ENCODE measurements around the gene TBRG4.
"Not testable (repeated sequence)": the region's sequence is repeated elsewhere in the genome, so short reads cannot be mapped to it uniquely, and the experiment has no call there.

The TBRG4 gene

DNA sequence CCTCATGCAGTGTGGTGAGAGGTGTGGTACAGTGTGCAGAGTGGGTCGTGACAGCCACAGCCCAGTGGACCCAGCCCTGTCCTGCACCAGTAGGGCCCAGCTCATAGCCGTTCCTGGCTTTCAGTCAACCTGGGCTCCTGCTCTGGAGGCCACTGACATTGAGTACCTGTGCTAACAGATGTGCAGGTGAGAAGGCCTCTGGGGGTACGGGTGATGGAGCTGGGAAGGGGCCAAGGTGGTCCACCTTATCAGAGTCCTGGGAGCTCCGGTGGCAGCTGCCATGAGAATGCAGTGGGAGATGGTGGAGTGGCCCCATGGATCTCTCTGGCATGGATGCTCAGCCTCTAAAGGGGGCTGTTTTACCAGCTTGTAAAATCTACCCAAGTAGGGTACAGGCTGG lies 6.1 kb upstream of the TBRG4 start:
- no peak for DNase-seq (ENCODE audit: low spot score)

DNA sequence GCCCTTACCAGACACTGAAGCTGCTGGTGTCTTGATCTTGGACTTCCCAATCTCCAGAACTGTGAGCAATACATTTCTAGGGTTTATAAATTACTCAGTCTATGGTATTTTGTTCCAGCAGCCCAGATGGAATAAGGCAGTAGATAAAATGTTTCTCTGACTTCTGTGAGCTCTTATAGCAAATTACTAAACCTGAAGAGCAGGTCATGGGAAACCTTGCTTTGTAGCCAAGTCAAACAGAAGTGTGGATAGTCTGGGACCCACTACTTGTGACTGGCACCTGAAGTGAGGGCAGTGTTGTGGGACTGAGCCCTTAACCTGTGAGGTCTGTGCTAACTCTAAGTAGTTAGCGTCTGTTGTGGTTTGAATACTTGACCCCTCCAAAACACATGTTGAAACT lies 4.6 kb upstream of the TBRG4 start:
- DNase-seq (ENCODE audit: low spot score) = no peak

DNA sequence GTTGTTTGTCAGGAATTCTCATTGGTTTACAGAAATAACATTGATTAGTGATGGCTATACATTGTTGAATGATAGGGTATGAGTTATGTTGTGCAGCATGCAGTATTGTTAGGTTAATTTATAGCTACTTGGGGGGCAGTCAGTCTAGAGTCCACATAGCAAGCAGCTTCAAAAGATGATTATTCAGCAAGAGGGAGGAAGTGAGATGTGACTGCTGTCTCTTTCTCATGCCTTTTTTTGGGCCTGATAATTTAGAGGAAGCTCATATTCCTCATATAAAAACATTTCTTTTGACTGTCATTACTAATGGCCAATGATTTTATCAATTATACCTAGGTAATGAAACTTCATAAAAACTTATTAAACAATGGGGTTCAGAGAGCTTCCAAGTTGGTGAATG lies 3.4 kb upstream of the TBRG4 start:
- no peak for DNase-seq (ENCODE audit: low spot score)

DNA sequence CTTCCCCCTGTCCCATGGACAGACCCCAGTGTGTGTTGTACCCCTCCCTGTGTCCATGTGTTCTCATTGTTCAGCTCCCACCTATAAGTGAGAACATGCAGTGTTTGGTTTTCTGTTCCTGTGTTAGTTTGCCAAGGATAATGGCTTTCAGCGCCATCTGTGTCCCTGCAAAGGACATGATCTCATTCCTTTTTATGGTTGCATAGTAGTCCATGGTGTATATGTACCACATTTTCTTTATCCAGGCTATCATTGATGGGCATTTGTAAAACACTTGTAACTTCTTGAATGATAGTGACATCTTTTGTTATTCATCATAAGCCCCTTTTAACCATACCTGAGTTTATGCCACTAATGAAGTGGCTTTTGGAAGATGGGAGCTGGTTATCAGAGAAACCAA lies 2.8 kb upstream of the TBRG4 start:
- not testable (repeated sequence) for DNase-seq (ENCODE audit: low spot score)

DNA sequence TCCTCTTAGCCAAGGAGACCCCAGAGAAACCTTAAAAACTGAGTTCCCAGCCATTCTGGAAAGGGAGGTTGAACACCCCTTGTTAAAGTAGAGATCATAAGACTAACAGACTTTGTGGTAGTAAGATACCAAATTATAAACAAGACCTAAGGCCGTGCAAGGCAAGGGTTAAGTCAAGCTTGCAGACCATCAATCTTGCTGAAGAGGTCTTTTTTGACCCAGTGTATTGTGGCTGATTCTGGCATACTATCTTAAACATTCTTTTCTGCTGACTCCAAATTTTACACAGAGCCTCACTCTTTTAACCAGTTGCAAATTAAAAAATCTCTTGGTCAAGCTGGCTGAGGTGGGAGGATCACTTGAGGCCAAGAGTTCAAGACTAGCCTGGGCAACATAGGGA lies 1.2 kb upstream of the TBRG4 start:
- no peak for DNase-seq (ENCODE audit: low spot score)

- no peak for DNase-seq (ENCODE audit: low spot score)
Observed at GRCh38 chr7:45108863-45109262, 2.6 kb downstream of the TBRG4 start.

DNA sequence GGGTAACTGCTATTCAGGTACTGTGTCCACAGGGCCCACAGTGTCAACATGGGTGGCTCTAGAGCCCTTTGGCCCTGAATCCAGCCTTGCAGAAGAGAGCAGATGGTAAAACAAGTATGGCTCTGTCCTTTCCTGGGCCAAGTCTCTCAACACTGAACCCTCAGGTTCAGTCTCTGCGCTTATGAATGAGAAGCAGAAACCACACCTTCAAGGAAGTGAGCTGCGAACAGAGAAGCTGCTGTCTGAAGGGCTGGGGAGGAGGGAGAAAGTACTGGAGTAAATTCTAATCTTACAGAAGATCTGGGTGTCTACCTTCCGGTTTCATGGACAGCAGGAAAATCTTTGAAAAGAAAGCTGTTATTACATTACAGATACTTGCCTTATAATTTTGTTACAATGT lies 4.1 kb downstream of the TBRG4 start:
- DNase-seq (ENCODE audit: low spot score) = no peak

- no peak for DNase-seq (ENCODE audit: low spot score)
Observed at GRCh38 chr7:45106820-45107219, 4.7 kb downstream of the TBRG4 start.

DNA sequence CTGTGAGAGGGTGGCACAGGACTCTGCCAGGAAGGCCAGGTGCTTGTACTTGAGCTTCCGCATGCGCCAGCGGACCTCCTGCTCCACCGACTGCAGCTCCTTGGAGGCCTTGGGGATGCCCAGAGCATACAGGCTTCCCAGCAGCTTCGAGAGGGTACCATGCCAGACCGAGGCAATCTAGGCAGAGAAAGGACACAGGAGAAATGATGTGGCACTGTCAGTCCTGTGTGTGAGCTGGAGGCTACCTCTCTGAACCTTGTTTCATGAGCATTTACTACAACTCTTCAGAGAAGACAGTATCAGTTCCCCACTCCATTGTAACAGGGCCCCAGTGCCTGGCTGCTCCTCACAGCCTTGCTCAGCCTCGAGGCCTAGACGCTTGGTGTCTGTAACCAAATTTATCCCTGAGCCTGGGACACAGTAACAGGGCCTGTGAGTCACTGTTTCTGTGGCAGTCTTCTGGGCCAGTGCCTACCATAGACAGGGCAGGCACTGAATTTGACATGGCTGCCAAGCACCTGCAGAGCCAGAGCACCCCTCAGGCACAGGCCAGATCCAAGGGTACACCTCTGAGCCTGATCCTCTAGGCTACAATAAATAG lies 5.8 kb downstream of the TBRG4 start:
- DNase-seq (ENCODE audit: low spot score) = no peak

- no peak for DNase-seq (ENCODE audit: low spot score)
Observed at GRCh38 chr7:45104844-45105587, 6.5 kb downstream of the TBRG4 start.

- DNase-seq (ENCODE audit: low spot score) = no peak
Observed at GRCh38 chr7:45103958-45104843, 7.3 kb downstream of the TBRG4 start.

DNA sequence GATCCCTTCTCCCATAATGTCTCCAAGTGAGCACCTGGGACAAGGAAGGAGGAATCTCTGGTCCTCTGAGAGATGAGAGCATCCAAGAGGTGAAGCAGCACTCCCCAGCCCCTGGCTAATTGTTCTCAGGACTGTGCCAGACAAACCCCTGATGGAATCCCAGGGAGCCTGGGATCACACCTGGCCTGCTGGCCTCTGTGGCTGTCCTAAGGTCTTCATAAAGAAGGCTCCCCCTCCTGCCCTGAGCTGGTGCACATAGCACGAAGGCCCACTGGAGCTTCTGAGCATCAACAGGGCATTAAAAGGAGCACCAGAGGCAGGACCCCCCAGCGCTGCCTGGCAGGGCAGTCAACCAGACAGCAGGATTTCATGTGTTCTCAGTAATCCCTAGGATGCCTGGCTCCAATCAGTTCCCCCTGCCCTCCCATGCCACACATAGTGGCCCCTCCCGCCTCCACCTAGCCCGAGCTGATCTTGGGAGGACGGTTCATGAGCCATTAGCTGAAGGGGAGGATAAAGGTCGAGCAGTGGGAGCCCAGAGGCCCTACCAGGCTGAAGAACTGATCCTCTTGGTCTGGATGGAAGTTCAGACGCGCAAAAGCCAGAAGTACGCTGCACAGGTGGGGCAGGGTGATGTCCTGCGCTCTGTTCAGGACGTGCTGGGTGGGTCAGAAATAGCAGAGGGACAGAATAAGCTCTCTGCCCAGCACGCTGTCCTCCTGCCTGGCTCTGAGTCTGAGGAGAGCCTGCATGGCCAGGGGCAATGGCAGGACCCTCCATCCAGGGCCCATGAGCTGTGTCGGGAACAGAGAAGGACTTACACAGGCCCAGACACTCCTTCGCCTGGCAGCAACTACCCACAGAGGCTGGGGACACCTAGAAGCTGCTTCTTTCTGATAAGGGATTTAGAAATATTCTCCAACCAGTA lies 8.4 kb downstream of the TBRG4 start:
- no peak for DNase-seq (ENCODE audit: low spot score)

- DNase-seq (ENCODE audit: low spot score) = no peak
Observed at GRCh38 chr7:45101748-45102147, 9.7 kb downstream of the TBRG4 start.

DNA sequence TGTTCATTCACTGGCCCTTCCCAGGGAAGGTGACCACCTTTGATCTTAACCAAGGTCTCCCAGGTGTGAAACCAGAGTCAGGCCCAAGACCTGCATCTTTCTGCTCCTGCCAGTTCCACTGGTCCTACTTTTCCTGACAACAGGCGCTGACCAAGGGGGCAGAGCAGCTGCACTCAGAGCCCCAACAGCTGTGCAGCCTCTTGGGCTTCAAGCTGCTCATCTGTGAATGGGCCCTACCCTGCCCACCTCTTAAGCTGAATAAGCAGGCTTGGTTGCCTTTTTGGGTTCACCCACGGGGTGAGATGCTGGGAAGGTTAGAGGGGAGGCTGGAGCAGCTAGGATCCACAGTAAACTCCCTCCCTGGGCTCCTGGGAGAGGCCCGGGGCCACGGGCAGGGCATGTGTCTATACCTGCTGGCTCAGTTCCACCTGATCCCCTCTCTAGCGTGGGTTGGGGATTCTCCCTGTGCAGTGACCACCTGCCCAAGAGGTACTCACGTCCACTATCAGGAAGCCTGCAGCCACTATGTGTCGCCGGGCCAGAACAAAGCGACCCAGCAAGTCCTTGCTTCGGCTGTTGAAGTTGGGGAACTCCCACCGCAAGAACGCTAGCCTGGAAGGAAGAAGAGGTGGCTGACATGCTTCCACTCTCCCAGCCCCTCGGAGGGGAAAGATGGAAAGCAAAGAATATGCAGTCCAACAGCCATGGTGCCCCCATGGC lies 10.6 kb downstream of the TBRG4 start:
- DNase-seq (ENCODE audit: low spot score) = no peak

DNA sequence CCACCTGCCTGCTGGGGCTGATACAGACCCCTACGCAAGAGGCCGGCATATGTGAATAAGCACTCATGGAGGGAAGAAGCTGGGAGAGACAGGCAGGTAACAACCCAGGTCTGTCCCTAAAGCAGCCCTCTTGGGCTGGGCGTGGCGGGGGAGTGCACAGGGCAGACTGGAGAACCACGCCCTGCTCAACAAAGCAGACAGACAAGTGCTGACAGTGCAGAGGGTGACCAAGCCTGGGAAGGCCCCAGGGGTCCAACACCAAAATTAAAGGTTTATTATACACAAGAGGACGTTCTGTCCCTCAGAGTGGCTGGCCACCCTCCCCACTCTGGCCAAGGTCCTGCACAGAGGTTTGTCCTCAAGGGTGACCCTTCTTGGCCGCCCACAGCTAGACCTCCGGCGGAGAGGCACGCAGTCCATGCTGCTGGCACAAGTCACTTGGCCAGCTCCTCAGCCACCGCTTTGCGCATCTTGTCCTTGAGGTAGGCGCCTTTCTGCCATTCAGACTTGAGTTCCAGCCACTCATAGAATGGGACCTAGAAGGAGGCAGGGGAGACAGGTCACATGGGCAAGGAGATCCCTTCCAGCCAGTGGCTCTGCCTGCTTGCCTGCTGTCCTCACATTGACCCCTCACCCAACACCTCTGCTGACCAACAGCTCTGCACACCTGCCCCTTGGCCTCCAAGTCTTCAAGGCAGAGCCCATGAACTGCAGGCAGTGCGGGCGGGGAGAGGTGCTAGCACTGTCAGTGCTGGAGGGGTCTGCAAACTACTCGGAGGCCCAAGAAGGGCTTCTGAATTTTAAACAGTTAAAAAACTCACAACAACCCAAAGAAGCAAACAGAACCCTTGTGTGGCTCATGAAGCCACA lies 11.4 kb downstream of the TBRG4 start:
- DNase-seq (ENCODE audit: low spot score) = no peak

- no peak for DNase-seq (ENCODE audit: low spot score)
Observed at GRCh38 chr7:45098983-45099839, 12.3 kb downstream of the TBRG4 start.

DNA sequence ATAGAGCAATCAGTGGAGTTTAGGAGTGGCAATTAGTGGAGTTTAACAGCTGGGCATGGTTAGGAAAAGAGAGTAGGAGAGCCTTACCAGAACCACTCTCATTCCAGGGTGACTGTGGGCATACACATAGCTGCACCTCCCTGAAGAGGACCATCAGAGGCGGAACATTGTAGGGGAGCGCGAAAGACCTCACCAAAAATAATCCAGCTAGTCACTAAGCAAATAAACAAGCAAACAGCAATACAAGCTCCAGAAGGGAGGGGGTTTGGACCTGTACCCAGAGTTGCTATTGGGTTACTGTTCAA lies 18.6 kb downstream of the TBRG4 start:
- DNase-seq (ENCODE audit: low spot score) = no peak

GRCh38 chr7:45092100-45092930 lies 19.2 kb downstream of the TBRG4 start:
- DNase-seq (ENCODE audit: low spot score) = peak; percentile 61

Data from AG20443 (cell line).